ENCODE data around the gene KCNB1. TPM values are rescaled to one million over a fixed set of nuclear protein-coding genes. Genes with fewer than 3 reads are reported as not detected.

The KCNB1 gene
- polyA plus RNA-seq, 1 experiment, result 0.13 TPM

- no peak for DNase-seq (ENCODE audit: low read depth)
- H3K27me3 ChIP-seq (ENCODE audit: control insufficient read depth, insufficient read depth, low read length), result peaks cover 6% of the 10 kb centered on the region
- POLR2A ChIA-PET, result no interaction called here
- TF ChIP-seq, protein P1, sequence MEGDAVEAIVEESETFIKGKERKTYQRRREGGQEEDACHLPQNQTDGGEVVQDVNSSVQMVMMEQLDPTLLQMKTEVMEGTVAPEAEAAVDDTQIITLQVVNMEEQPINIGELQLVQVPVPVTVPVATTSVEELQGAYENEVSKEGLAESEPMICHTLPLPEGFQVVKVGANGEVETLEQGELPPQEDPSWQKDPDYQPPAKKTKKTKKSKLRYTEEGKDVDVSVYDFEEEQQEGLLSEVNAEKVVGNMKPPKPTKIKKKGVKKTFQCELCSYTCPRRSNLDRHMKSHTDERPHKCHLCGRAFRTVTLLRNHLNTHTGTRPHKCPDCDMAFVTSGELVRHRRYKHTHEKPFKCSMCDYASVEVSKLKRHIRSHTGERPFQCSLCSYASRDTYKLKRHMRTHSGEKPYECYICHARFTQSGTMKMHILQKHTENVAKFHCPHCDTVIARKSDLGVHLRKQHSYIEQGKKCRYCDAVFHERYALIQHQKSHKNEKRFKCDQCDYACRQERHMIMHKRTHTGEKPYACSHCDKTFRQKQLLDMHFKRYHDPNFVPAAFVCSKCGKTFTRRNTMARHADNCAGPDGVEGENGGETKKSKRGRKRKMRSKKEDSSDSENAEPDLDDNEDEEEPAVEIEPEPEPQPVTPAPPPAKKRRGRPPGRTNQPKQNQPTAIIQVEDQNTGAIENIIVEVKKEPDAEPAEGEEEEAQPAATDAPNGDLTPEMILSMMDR (IDR thresholded peaks at IDR 0.05; ENCODE audit: insufficient read depth, low read depth, low read length), result no peak
- peaks cover 2% of the 10 kb centered on the region; the same call in 1 of the 2 replicates for H3K36me3 ChIP-seq (ENCODE audit: control insufficient read depth, insufficient read depth, low read length)
- CTCF ChIA-PET, result interaction anchor here (1.1 kb wide), 1 partner anchor 19 kb away, joined by 7 read pairs; no protein-coding TSS in a partner anchor
- no peak overlapping the region for H3K4me3 ChIP-seq (ENCODE audit: low read depth, low read length)
Observed at GRCh38 chr20:49503176-49503575, 20.7 kb upstream of the KCNB1 start.

DNA sequence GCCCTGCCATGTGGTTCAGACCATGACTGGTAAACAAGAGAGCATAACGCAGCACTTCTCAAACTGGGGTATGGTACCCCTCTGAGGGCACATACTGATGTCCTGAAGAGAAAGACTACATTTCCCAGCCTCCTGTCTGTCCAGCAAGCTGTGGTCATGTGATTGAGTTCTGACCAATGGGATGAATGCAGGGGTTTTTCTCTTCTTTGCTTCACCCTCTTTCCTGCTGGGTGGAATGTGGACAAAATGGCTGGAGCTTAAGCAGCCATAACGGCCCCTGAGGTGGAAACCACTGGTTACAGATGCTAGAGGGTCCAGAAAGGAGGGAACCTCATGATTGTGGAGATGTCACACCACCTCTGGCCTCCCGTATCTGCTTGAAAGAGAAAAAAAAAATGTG, 19.4 kb upstream of the KCNB1 start:
- Histone ChIP-seq H3K27me3 (ENCODE audit: control insufficient read depth, insufficient read depth, low read length) (peaks cover 6% of the 10 kb centered on the region), H3K36me3 (ENCODE audit: control insufficient read depth, insufficient read depth, low read length) (no peaks in the 10 kb centered on the region; the same call in 1 of the 2 replicates), H3K4me3 (ENCODE audit: low read depth, low read length) (no peak overlapping the region)
- CTCF ChIA-PET, result interaction anchor here (3.4 kb wide), 1 partner anchor 168 kb away, joined by 17 read pairs; no protein-coding TSS in a partner anchor
- POLR2A ChIA-PET, result no interaction called here
- DNase-seq (ENCODE audit: low read depth), result no peak
- TF ChIP-seq, protein P1 (IDR thresholded peaks at IDR 0.05; ENCODE audit: insufficient read depth, low read depth, low read length), result no peak

DNA sequence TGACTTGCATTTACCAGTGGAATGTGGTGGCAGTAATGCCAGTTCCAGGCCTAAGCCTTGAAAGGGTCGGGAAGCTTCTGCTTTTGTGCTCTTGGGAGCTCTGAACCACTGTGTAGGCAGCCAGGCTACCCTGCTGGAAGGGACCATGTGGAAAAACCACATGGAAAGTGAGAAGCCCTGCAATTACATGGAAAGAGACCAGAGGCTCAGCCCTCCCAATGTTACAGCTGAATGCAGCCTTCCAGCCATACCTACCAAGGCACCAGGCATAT, 14.9 kb upstream of the KCNB1 start:
- no peak for DNase-seq (ENCODE audit: low read depth)
- peaks cover 8% of the 10 kb centered on the region; the same call in 1 of the 2 replicates for H3K27me3 ChIP-seq (ENCODE audit: control insufficient read depth, insufficient read depth, low read length)
- no peak overlapping the region for H3K4me3 ChIP-seq (ENCODE audit: low read depth, low read length)
- TF ChIP-seq, protein P1 (IDR thresholded peaks at IDR 0.05; ENCODE audit: insufficient read depth, low read depth, low read length), result no peak
- no peaks in the 10 kb centered on the region for H3K36me3 ChIP-seq (ENCODE audit: control insufficient read depth, insufficient read depth, low read length)
- ChIA-PET CTCF (interaction anchor here (1.2 to 5.7 kb wide), 3 partner anchors 11 to 22 kb away, joined by 3 to 32 read pairs (median 27); no protein-coding TSS in a partner anchor), POLR2A (no interaction called here)

DNA sequence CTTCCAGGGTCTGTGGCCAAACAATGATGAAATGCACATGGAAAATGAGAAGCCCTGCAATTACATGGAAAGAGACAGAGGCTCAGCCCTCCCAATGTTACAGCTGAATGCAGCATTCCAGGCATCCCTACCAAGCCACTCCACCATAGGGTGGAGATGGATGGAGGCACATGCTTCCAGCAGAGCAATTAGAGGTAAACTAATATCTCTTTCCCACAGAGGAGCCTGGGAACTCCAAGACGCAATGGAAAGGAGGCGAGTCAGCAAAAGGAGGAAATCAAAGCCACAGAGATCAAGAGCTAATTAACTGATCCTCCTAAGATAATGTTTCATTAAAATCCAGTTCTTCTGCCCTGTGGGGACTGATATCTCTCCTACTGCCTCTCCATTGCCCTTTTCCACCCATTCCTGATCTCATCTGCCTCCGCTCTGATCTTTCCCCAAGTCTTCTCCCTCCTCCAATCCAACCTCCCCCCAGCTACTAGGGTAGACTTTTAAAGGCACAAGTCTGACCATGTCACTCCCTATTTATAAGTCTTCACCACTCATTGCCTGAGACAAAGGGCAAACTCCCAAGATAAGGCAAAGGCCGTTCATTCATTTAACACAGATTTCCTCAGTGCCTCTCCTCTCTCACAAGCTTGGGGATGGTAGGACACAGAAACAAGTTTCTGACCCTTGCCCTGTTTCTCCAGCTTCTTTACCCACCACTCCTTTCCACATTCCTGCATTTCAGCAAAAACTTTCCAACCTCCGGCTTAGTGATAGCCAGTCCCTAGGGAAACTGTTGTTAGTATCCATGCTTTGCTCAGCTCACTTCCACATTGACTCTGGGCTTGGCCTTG, 14.3 kb upstream of the KCNB1 start:
- ChIA-PET CTCF (interaction anchor here (1.1 to 5.7 kb wide), 4 partner anchors 11 to 69 kb away, joined by 3 to 32 read pairs (median 15); no protein-coding TSS in a partner anchor), POLR2A (no interaction called here)
- TF ChIP-seq, protein P1 (IDR thresholded peaks at IDR 0.05; ENCODE audit: insufficient read depth, low read depth, low read length), result no peak
- Histone ChIP-seq H3K27me3 (ENCODE audit: control insufficient read depth, insufficient read depth, low read length) (peaks cover 8% of the 10 kb centered on the region; the same call in 1 of the 2 replicates), H3K36me3 (ENCODE audit: control insufficient read depth, insufficient read depth, low read length) (no peaks in the 10 kb centered on the region), H3K4me3 (ENCODE audit: low read depth, low read length) (no peak overlapping the region)
- no peak for DNase-seq (ENCODE audit: low read depth)

- peaks cover 8% of the 10 kb centered on the region; the same call in 1 of the 2 replicates for H3K27me3 ChIP-seq (ENCODE audit: control insufficient read depth, insufficient read depth, low read length)
- H3K36me3 ChIP-seq (ENCODE audit: control insufficient read depth, insufficient read depth, low read length), result no peaks in the 10 kb centered on the region
- POLR2A ChIA-PET, result no interaction called here
- no peak overlapping the region for H3K4me3 ChIP-seq (ENCODE audit: low read depth, low read length)
- TF ChIP-seq, protein P1 (IDR thresholded peaks at IDR 0.05; ENCODE audit: insufficient read depth, low read depth, low read length), result no peak
- DNase-seq (ENCODE audit: low read depth), result no peak
- CTCF ChIA-PET, result interaction anchor here (1.1 to 5.7 kb wide), 3 partner anchors 12 to 68 kb away, joined by 3 to 32 read pairs (median 27); no protein-coding TSS in a partner anchor
Observed at GRCh38 chr20:49496043-49496442, 13.6 kb upstream of the KCNB1 start.

Measured in BJ (cell line).